WTC11 (cell line): ENCODE results near the gene CGNL1. TPM values are rescaled to one million over a fixed set of nuclear protein-coding genes. Genes with fewer than 3 reads are reported as not detected.

ENCODE experiments used
- ATAC-seq: fragments of 200-7000 bp; cut with Tn5 transposase; 2 replicates; pipeline ENCODE4 v1.10.0; 2021; ENCODE audit warnings: mild to moderate bottlenecking, moderate library complexity
- CTCF ChIA-PET: fragments of 300-600 bp; sonication (Branson Sonifier 250); formaldehyde crosslinking; loops from one replicate; lab custom pipeline; 2021; ENCODE audit warnings: antibody characterized with exemption; lab: Charles Lee
- POLR2A ChIA-PET: fragments of 350-600 bp; sonication (Branson Sonifier 250); formaldehyde crosslinking; loops from one replicate; lab custom pipeline; 2021; ENCODE audit warnings: antibody characterized with exemption; lab: Charles Lee
- DNase-seq: peaks from one replicate; pipeline ENCODE4 v3.0.0; 2021; ENCODE audit warnings: low spot score
- H3K27ac Mint-ChIP-seq: 2 replicates; pipeline ENCODE4 v1.8.0; 2021; ENCODE audit warnings: mixed read lengths
- H3K27me3 Mint-ChIP-seq: 2 replicates; pipeline ENCODE4 v1.8.0; 2021; ENCODE audit warnings: low read depth, mild to moderate bottlenecking, moderate library complexity, mixed read lengths
- H3K36me3 Mint-ChIP-seq: 2 replicates; pipeline ENCODE4 v1.8.0; 2021; ENCODE audit warnings: mixed read lengths
- H3K4me1 Mint-ChIP-seq: 2 replicates; pipeline ENCODE4 v1.8.0; 2022; ENCODE audit warnings: mixed read lengths
- H3K4me3 Mint-ChIP-seq: 2 replicates; pipeline ENCODE4 v1.8.0; 2021; ENCODE audit warnings: mild to moderate bottlenecking, moderate library complexity, mixed read lengths
- H3K9me3 Mint-ChIP-seq: 2 replicates; pipeline ENCODE4 v1.8.0; 2021; ENCODE audit warnings: mixed read lengths
- ATF1 ChIP-seq: sonication (generic); formaldehyde crosslinking; IDR thresholded peaks from 2 replicates; pipeline ENCODE4 v1.8.1; 2023; ENCODE audit warnings: mild to moderate bottlenecking, moderate library complexity, missing genetic modification reagents
- ATF2 ChIP-seq: sonication (generic); formaldehyde crosslinking; IDR thresholded peaks from 2 replicates; pipeline ENCODE4 v1.8.1; 2022; ENCODE audit warnings: low read depth, missing genetic modification reagents, borderline replicate concordance
- ATF6 ChIP-seq: sonication (generic); formaldehyde crosslinking; IDR thresholded peaks from 2 replicates; pipeline ENCODE4 v1.8.1; 2023; ENCODE audit warnings: mild to moderate bottlenecking, missing genetic modification reagents
- CREM ChIP-seq: sonication (generic); formaldehyde crosslinking; IDR thresholded peaks from 2 replicates; pipeline ENCODE4 v1.8.1; 2022; ENCODE audit warnings: mild to moderate bottlenecking, missing genetic modification reagents, moderate library complexity
- CTCF ChIP-seq: fragments of 200-600 bp; IDR thresholded peaks from 2 replicates; pipeline ENCODE4 v1.8.0; 2022; ENCODE audit warnings: antibody characterized with exemption
- GRHL2 ChIP-seq: fragments of 250-450 bp; sonication (Bioruptor Pico); IDR thresholded peaks from 2 replicates; pipeline ENCODE4 v1.8.0; 2022; ENCODE audit warnings: mild to moderate bottlenecking, moderate library complexity; ENCODE audit not compliant: insufficient replicate concordance, severe bottlenecking
- KAT7 ChIP-seq: sonication (generic); formaldehyde crosslinking; IDR thresholded peaks from 2 replicates; pipeline ENCODE4 v1.8.1; 2023; ENCODE audit warnings: missing genetic modification reagents, mild to moderate bottlenecking, borderline replicate concordance
- MYBL2 ChIP-seq: sonication (generic); formaldehyde crosslinking; IDR thresholded peaks from 2 replicates; pipeline ENCODE4 v1.8.1; 2023; ENCODE audit warnings: mild to moderate bottlenecking, moderate library complexity, missing genetic modification reagents
- NFYB ChIP-seq: sonication (generic); formaldehyde crosslinking; conservative IDR thresholded peaks from 2 replicates; pipeline ENCODE4 v1.8.0; 2022; ENCODE audit warnings: low read depth, missing genetic modification reagents
- NR1H2 ChIP-seq: sonication (generic); formaldehyde crosslinking; IDR thresholded peaks from 2 replicates; pipeline ENCODE4 v1.9.0; 2021; ENCODE audit warnings: mild to moderate bottlenecking, moderate library complexity, missing genetic modification reagents
- OVOL2 ChIP-seq: fragments of 250-450 bp; sonication (Bioruptor Pico); IDR thresholded peaks from 2 replicates; pipeline ENCODE4 v1.9.0; 2021; ENCODE audit warnings: mild to moderate bottlenecking, borderline replicate concordance
- PREB ChIP-seq: sonication (generic); formaldehyde crosslinking; IDR thresholded peaks from 2 replicates; pipeline ENCODE4 v1.8.1; 2022; ENCODE audit warnings: mild to moderate bottlenecking, missing genetic modification reagents, moderate library complexity, borderline replicate concordance
- TCF7 ChIP-seq: sonication (generic); formaldehyde crosslinking; IDR thresholded peaks from 2 replicates; pipeline ENCODE4 v1.8.0; 2022; ENCODE audit warnings: mild to moderate bottlenecking, low read depth, missing genetic modification reagents, moderate library complexity
- ZBTB43 ChIP-seq: sonication (generic); formaldehyde crosslinking; IDR thresholded peaks from 2 replicates; pipeline ENCODE4 v1.8.1; 2023; ENCODE audit warnings: mild to moderate bottlenecking, missing genetic modification reagents
- ZNF263 ChIP-seq: sonication (generic); formaldehyde crosslinking; IDR thresholded peaks from 2 replicates; pipeline ENCODE4 v1.8.1; 2022; ENCODE audit warnings: low read depth, mild to moderate bottlenecking, moderate library complexity, missing genetic modification reagents
- ZNF532 ChIP-seq: fragments of 250-450 bp; sonication (Bioruptor Pico); IDR thresholded peaks from 2 replicates; pipeline ENCODE4 v1.9.0; 2021; ENCODE audit warnings: mild to moderate bottlenecking, borderline replicate concordance
- total RNA-seq: library from RNA; stranded (reverse); gene quantifications from 3 replicates; pipeline ENCODE4 v1.2.3, GENCODE V29; 2021
- TF ChIP-seq, protein P1 (sequence below): fragments of 250-450 bp; sonication (Bioruptor Pico); IDR thresholded peaks from 2 replicates; pipeline ENCODE4 v1.9.0; 2021; ENCODE audit warnings: mild to moderate bottlenecking
- TF ChIP-seq, protein P2 (sequence below): sonication (generic); formaldehyde crosslinking; IDR thresholded peaks from 2 replicates; pipeline ENCODE4 v1.8.0; 2023; ENCODE audit warnings: mild to moderate bottlenecking, missing genetic modification reagents

The CGNL1 gene
- total RNA-seq, 1 experiment from 2014 or later: 57.3 TPM

GRCh38 chr15:57458356-57458781 lies 82.1 kb downstream of the CGNL1 start:
- Mint-ChIP-seq H3K9me3 (no peaks in the 10 kb centered on the region), H3K27me3 (no peaks in the 10 kb centered on the region), H3K36me3 (peaks cover 44% of the 10 kb centered on the region), H3K27ac (no peak overlapping the region), H3K4me1 (no peaks in the 10 kb centered on the region), H3K4me3 (no peak overlapping the region)
- POLR2A ChIA-PET: no interaction called here
- CTCF ChIA-PET: interaction anchor here (1.5 kb wide), 1 partner anchor 117 kb away, joined by 3 read pairs; no protein-coding TSS in a partner anchor
- ATAC-seq (no peak), DNase-seq (no peak)
- TF ChIP-seq OVOL2 (CRISPR knock-in tag) (no peak), CTCF (no peak), CREM (no peak), ZBTB43 (CRISPR knock-in tag) (no peak), MYBL2 (CRISPR knock-in tag) (no peak), TCF7 (CRISPR knock-in tag) (no peak), ZNF263 (CRISPR knock-in tag) (no peak), ZNF532 (CRISPR knock-in tag) (no peak), ATF1 (CRISPR knock-in tag) (no peak), KAT7 (CRISPR knock-in tag) (no peak), PREB (CRISPR knock-in tag) (no peak), NR1H2 (no peak), GRHL2 (no peak), ATF2 (CRISPR knock-in tag) (no peak), NFYB (no peak), ATF6 (CRISPR knock-in tag) (no peak)
- TF ChIP-seq, protein P1, sequence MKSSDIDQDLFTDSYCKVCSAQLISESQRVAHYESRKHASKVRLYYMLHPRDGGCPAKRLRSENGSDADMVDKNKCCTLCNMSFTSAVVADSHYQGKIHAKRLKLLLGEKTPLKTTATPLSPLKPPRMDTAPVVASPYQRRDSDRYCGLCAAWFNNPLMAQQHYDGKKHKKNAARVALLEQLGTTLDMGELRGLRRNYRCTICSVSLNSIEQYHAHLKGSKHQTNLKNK (CRISPR knock-in tag): no peak
- TF ChIP-seq, protein P2, sequence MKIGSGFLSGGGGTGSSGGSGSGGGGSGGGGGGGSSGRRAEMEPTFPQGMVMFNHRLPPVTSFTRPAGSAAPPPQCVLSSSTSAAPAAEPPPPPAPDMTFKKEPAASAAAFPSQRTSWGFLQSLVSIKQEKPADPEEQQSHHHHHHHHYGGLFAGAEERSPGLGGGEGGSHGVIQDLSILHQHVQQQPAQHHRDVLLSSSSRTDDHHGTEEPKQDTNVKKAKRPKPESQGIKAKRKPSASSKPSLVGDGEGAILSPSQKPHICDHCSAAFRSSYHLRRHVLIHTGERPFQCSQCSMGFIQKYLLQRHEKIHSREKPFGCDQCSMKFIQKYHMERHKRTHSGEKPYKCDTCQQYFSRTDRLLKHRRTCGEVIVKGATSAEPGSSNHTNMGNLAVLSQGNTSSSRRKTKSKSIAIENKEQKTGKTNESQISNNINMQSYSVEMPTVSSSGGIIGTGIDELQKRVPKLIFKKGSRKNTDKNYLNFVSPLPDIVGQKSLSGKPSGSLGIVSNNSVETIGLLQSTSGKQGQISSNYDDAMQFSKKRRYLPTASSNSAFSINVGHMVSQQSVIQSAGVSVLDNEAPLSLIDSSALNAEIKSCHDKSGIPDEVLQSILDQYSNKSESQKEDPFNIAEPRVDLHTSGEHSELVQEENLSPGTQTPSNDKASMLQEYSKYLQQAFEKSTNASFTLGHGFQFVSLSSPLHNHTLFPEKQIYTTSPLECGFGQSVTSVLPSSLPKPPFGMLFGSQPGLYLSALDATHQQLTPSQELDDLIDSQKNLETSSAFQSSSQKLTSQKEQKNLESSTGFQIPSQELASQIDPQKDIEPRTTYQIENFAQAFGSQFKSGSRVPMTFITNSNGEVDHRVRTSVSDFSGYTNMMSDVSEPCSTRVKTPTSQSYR (CRISPR knock-in tag): no peak
- TF ChIP-seq, all 79 proteins: peak for 0
